ENCODE data around the gene ZNF283. TPM values are rescaled to one million over a fixed set of nuclear protein-coding genes. Genes with fewer than 3 reads are reported as not detected.
"Not testable (repeated sequence)": the region's sequence is repeated elsewhere in the genome, so short reads cannot be mapped to it uniquely, and the experiment has no call there.

The ZNF283 gene
- total RNA-seq, 1 donor from 2014 or later, result not detected

- TF ChIP-seq CTCF (IDR thresholded peaks at IDR 0.05), result no peak
- H3K9me3 ChIP-seq, result peaks cover 85 to 100% of the 10 kb centered on the region in 2 donors
- H3K27me3 ChIP-seq, result no peaks in the 10 kb centered on the region
- H3K36me3 ChIP-seq, result peaks cover 63 to 72% of the 10 kb centered on the region in 2 donors
- DNase-seq (ENCODE audit: low spot score in 2 of 2), result no peak
- no peak overlapping the region for H3K4me3 ChIP-seq
- no peaks in the 10 kb centered on the region for H3K4me1 ChIP-seq
- H3K27ac ChIP-seq, result no peak overlapping the region
- intact Hi-C loops (cut with DNase I), result no loop called here
These were observed 21.7 kb downstream of the ZNF283 start for GRCh38 chr19:43848821-43849220.

GRCh38 chr19:43858174-43858573 is 31.1 kb downstream of the ZNF283 start:
- Histone ChIP-seq H3K4me1 (no peaks in the 10 kb centered on the region), H3K4me3 (no peak overlapping the region), H3K27ac (no peak overlapping the region), H3K27me3 (no peaks in the 10 kb centered on the region), H3K9me3 (peaks cover 77 to 100% of the 10 kb centered on the region in 2 donors), H3K36me3 (peaks cover 0 to 11% of the 10 kb centered on the region in 2 donors)
- intact Hi-C loops (cut with DNase I), result no loop called here
- no peak for TF ChIP-seq CTCF (IDR thresholded peaks at IDR 0.05)
- no peak for DNase-seq (ENCODE audit: low spot score in 2 of 2)

GRCh38 chr19:43866923-43867322 is 39.8 kb downstream of the ZNF283 start:
- DNase-seq (ENCODE audit: low spot score in 2 of 2); H3K36me3 ChIP-seq; H3K27me3 ChIP-seq; H3K27ac ChIP-seq; intact Hi-C loops (cut with DNase I); H3K4me1 ChIP-seq; H3K4me3 ChIP-seq: not testable (repeated sequence)
- peaks cover 52 to 80% of the 10 kb centered on the region in 2 donors for H3K9me3 ChIP-seq

DNA sequence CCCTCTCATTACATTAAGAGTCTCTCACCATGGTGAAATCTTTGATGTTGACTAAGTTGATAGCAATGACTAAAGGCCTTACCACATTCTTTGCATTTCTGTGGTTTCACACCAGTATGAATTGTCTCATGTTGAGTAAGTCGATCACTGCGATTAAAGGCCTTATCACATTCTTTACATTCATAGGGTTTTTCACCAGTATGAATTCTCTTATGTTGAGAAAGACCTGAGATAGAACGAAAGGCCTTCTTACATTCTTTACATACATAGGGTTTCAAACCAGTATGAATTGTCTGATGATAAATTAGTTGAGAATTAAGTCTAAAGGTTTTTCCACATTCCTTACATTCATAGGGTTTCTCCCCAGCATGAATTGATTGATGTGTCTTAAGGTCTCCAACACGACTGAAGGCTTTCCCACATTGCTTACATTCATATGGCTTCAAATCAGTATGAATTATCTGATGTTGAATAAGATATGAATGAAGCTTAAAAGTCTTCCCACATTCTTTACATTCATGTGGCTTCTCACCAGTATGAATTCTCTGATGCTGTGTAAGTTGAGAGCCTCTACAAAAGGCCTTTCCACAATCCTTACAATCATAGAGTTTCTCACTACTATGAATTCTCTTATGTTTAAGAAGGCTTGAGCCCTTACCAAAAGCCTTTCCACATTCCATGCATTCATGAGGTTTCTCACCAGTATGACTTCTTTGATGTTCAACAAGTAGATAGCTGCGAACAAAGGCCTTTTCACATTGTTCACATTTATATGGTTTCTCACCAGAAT is 45.6 kb downstream of the ZNF283 start:
- Histone ChIP-seq H3K4me3 (no peak overlapping the region), H3K4me1 (no peaks in the 10 kb centered on the region), H3K9me3 (peaks cover 61 to 93% of the 10 kb centered on the region in 2 donors), H3K36me3 (peaks cover 5 to 7% of the 10 kb centered on the region in 2 donors), H3K27ac (no peak overlapping the region), H3K27me3 (no peaks in the 10 kb centered on the region)
- intact Hi-C loops (cut with DNase I), result no loop called here
- no peak for DNase-seq (ENCODE audit: low spot score in 2 of 2)
- no peak for TF ChIP-seq CTCF (IDR thresholded peaks at IDR 0.05)

DNA sequence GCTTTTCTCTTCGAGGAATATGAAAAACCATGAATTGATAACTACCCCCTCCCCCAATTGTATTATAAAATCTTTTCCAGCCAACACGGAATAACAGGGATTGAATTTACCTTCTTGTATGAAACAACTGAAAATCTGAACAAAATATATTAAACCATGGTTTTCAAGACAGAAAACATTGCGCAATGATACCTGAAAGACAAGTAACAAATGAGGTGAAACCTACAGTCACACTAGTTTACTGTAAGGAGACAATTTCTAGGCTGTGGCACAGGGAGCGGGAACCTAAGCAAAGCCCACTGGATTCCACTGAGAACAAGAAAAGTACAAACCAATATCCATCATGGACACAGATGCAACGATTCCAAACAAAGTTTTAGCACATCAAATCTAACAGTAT is 53.4 kb downstream of the ZNF283 start:
- H3K4me3 ChIP-seq, result no peak overlapping the region
- H3K36me3 ChIP-seq, result peaks cover 4 to 5% of the 10 kb centered on the region in 2 donors
- no peak for DNase-seq (ENCODE audit: low spot score in 2 of 2)
- H3K9me3 ChIP-seq, result peaks cover 47 to 86% of the 10 kb centered on the region in 2 donors
- H3K27me3 ChIP-seq, result no peaks in the 10 kb centered on the region
- TF ChIP-seq CTCF (IDR thresholded peaks at IDR 0.05), result no peak
- no peaks in the 10 kb centered on the region for H3K4me1 ChIP-seq
- intact Hi-C loops (cut with DNase I), result no loop called here
- H3K27ac ChIP-seq, result no peak overlapping the region

DNA sequence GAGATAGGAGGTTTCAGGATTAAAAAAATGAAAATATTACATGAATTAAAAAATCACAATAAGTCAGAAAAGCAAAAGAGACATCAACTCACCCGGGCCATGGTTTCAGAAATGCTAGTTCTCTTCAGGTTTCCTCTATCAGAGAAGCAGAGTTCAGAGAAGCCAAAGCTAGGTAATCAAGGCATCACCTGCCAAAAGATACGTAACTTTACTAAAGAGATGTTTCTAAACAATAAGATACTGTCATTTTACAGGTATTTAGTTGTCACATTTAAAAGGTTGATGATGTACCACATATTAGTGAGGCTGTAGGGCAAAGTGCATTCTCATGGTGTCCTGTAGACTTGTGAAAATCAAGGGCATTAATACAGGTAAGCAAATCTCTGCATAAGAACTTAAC is 56.7 kb downstream of the ZNF283 start, which contains the start of gene ZNF404:
TSS of gene ZNF404 (minus strand) at position 101 of the 400 bp plus-strand sequence.
- H3K4me3 ChIP-seq, result no peak within 1 kb of the TSS
- no peak for DNase-seq (ENCODE audit: low spot score in 2 of 2)
- H3K36me3 ChIP-seq, result no peaks in the 10 kb centered on the region
- no peak within 1 kb of the TSS for H3K27ac ChIP-seq
- peaks cover 56 to 99% of the 10 kb centered on the region in 2 donors for H3K9me3 ChIP-seq
- H3K4me1 ChIP-seq, result no peaks in the 10 kb centered on the region
- no peak for TF ChIP-seq CTCF (IDR thresholded peaks at IDR 0.05)
- no peaks in the 10 kb centered on the region for H3K27me3 ChIP-seq
- intact Hi-C loops (cut with DNase I), result no loop called here
